ENCODE measurements around the gene NKAIN1.

DNA sequence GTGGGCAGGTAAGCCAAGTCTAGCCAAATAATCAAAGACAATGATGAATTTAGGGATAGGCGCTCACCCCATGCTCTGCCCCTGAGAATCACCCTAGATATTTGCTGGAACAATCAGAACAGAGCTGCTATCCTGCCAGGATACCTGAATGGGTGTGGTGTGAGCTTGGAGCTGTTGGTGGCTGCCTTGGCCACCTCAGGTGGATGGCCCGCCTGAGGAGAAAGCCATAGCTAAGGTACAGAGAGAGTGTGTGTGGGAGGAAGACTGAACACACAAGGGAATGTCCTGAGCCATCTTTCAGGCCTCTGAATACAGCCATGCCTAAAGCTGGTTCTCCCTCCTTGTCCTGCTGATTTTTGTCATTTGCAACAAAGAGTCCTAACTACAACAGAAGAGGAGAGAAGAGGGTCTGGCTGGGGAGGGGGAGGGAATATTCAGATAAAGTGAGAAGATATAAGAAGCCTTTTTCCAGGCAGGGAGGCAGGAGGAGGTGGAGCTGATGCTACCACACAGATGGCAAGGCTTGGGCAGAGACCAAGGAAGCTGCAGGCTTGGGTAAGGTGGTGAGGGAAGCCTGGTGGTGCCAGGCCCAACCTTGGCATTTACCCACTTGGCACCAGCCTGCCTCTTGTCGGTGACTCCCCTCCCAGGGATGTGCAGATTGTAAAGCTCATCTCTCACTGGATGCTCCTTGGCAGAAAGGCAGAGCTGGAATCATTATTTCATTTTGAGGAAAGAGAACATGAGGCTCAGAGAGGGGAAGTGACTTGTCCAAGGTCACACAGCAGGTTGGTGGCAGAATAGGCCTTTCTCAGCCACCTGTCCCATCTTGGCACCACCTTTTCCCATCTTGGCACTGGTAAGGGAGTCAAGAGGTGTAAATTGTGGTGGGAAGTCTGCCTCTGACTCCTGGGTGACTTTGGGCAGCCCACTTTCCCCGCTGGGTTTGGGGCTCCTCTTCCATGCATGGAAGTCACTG lies 49.7 kb downstream of the NKAIN1 start:
- TF ChIP-seq CTCF (IDR thresholded peaks at IDR 0.05) (no peak), POLR2A (IDR thresholded peaks at IDR 0.05) (no peak)

All from body of pancreas (tissue), 4 donors.